Calu3 (cell line): ENCODE measurements around the gene CCNB1. TPM values are rescaled to one million over a fixed set of nuclear protein-coding genes. Genes with fewer than 3 reads are reported as not detected.
"Not testable (repeated sequence)": the region's sequence is repeated elsewhere in the genome, so short reads cannot be mapped to it uniquely, and the experiment has no call there.

ENCODE experiments used
- BruUV-seq: library from RNA; stranded (reverse); fragments of 400-500 nt; replicated peaks from 2 replicates; lab custom pipeline; 2021; lab: Mats Ljungman, UMichigan
- CTCF ChIA-PET: fragments of 300-600 bp; sonication (Branson Sonifier 250); formaldehyde crosslinking; loops from one replicate; lab custom pipeline; 2022; ENCODE audit warnings: antibody characterized with exemption; lab: Charles Lee
- DNase-seq: peaks from one replicate; pipeline ENCODE4 v3.0.0; 2022
- H3K27ac Mint-ChIP-seq: one replicate; pipeline ENCODE4 v1.8.0; 2022; ENCODE audit warnings: mixed read lengths; ENCODE audit not compliant: unreplicated experiment
- H3K27me3 Mint-ChIP-seq: one replicate; pipeline ENCODE4 v1.8.0; 2022; ENCODE audit warnings: mixed read lengths; ENCODE audit not compliant: unreplicated experiment
- H3K36me3 Mint-ChIP-seq: one replicate; pipeline ENCODE4 v1.8.0; 2022; ENCODE audit warnings: mild to moderate bottlenecking, moderate library complexity, mixed read lengths; ENCODE audit not compliant: insufficient read depth, unreplicated experiment
- H3K4me1 Mint-ChIP-seq: one replicate; pipeline ENCODE4 v1.8.0; 2022; ENCODE audit warnings: mild to moderate bottlenecking, low read depth, mixed read lengths; ENCODE audit not compliant: unreplicated experiment
- H3K4me3 Mint-ChIP-seq: one replicate; pipeline ENCODE4 v1.8.0; 2022; ENCODE audit warnings: mild to moderate bottlenecking, low read depth, moderate library complexity, mixed read lengths; ENCODE audit not compliant: unreplicated experiment
- H3K9me3 Mint-ChIP-seq: one replicate; pipeline ENCODE4 v1.8.0; 2022; ENCODE audit warnings: low read depth, mixed read lengths; ENCODE audit not compliant: unreplicated experiment
- CTCF ChIP-seq: fragments of 200-600 bp; IDR thresholded peaks from one replicate; pipeline ENCODE4 v1.8.0; 2022; ENCODE audit warnings: antibody characterized with exemption; ENCODE audit not compliant: unreplicated experiment
- intact Hi-C: fragments of 100-400 bp; cut with micrococcal nuclease; formaldehyde crosslinking; loops from one replicate; pipeline ENCODE4 v1.10.0; 2022; ENCODE audit not compliant: unreplicated experiment
- total RNA-seq: library from RNA; stranded (reverse); gene quantifications from 2 replicates; pipeline ENCODE4 v1.2.3, GENCODE V29; 2022

CCNB1 gene
- total RNA-seq, 1 experiment from 2014 or later = 192 TPM

GRCh38 chr5:69213513-69214215 lies 46.7 kb downstream of the CCNB1 start:
- intact Hi-C loops = no loop called here
- BruUV-seq = no TSS peak
- no peak for DNase-seq
- H3K4me3 Mint-ChIP-seq = no peak overlapping the region
- no peak overlapping the region for H3K27ac Mint-ChIP-seq
- peaks cover 21% of the 10 kb centered on the region for H3K36me3 Mint-ChIP-seq
- CTCF ChIA-PET = no interaction called here
- no peak for TF ChIP-seq CTCF
- H3K4me1 Mint-ChIP-seq = no peaks in the 10 kb centered on the region
- H3K9me3 Mint-ChIP-seq = no peaks in the 10 kb centered on the region
- H3K27me3 Mint-ChIP-seq = no peaks in the 10 kb centered on the region

- H3K36me3 Mint-ChIP-seq = peaks cover 21% of the 10 kb centered on the region
- H3K27me3 Mint-ChIP-seq = no peaks in the 10 kb centered on the region
- CTCF ChIA-PET = interaction anchor here (1.0 kb wide), 1 partner anchor 118 kb away, joined by 3 read pairs; no protein-coding TSS in a partner anchor
- peak overlapping the region; percentile 76 for H3K4me3 Mint-ChIP-seq
- intact Hi-C loops = no loop called here
- H3K27ac Mint-ChIP-seq = peak overlapping the region; percentile 92
- no peaks in the 10 kb centered on the region for H3K9me3 Mint-ChIP-seq
- BruUV-seq = TSS peak; percentile 74
- no peak for DNase-seq
- no peak for TF ChIP-seq CTCF
- H3K4me1 Mint-ChIP-seq = no peaks in the 10 kb centered on the region
Measured at GRCh38 chr5:69217151-69217511, 50.2 kb downstream of the CCNB1 start.

- Mint-ChIP-seq H3K36me3 (peaks cover 21% of the 10 kb centered on the region), H3K4me1 (no peaks in the 10 kb centered on the region), H3K9me3 (no peaks in the 10 kb centered on the region), H3K4me3 (peak overlapping the region; percentile 76), H3K27ac (peak overlapping the region; percentile 92), H3K27me3 (no peaks in the 10 kb centered on the region)
- CTCF ChIA-PET = interaction anchor here (0.6 to 1.0 kb wide), 3 partner anchors 18 to 218 kb away, joined by 3 read pairs; no protein-coding TSS in a partner anchor
- no peak for TF ChIP-seq CTCF
- DNase-seq = peak; percentile 97
- intact Hi-C loops = no loop called here
- no TSS peak for BruUV-seq
Measured at GRCh38 chr5:69217548-69218526, 50.9 kb downstream of the CCNB1 start.

DNA sequence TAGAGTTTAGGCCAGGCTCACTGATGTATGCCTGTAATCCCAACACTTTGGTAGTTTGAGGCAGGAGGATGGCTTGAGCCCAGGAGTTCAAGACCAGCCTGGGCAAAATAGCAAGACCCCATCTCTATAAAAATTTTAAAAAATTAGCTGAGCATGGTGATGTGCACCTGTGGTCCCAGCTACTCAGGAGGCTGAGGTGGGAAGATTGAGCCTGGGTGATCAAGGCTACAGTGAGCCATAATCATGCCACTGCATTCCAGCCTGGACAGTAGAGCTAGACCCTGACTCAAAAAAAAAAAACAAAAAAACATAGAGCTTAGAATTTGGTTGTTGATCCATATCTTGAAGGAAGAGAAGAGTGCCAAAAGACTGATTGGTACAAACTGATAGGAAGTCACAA lies 53.0 kb downstream of the CCNB1 start:
- no peak for TF ChIP-seq CTCF
- CTCF ChIA-PET = no interaction called here
- intact Hi-C loops = no loop called here
- Mint-ChIP-seq H3K27ac (no peak overlapping the region), H3K4me1 (no peaks in the 10 kb centered on the region), H3K9me3 (no peaks in the 10 kb centered on the region), H3K4me3 (no peak overlapping the region), H3K27me3 (no peaks in the 10 kb centered on the region), H3K36me3 (peaks cover 31% of the 10 kb centered on the region)
- DNase-seq = no peak
- no TSS peak for BruUV-seq

DNA sequence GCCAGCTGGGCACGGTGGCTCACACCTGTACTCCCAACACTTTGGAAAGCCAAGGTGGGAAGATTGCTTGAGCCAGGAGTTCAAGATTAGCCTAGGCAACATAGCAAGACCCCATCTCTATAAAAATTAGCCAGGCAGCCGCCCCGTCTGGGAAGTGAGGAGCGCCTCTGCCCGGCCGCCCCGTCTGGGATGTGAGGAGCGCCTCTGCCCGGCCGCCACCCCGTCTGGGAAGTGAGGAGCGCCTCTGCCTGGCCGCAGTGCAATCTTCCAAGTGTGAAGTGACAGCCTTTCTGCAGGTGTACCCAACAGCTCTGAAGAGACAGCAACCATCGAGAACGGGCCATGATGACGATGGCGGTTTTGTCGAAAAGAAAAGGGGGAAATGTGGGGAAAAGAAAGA lies 53.4 kb downstream of the CCNB1 start:
- H3K27ac Mint-ChIP-seq, intact Hi-C loops, H3K4me3 Mint-ChIP-seq, CTCF ChIA-PET, H3K9me3 Mint-ChIP-seq, H3K4me1 Mint-ChIP-seq, BruUV-seq, DNase-seq, H3K27me3 Mint-ChIP-seq: not testable (repeated sequence)
- peaks cover 28% of the 10 kb centered on the region for H3K36me3 Mint-ChIP-seq

GRCh38 chr5:69220833-69221232 lies 53.9 kb downstream of the CCNB1 start:
- H3K9me3 Mint-ChIP-seq, CTCF ChIA-PET, H3K4me1 Mint-ChIP-seq, DNase-seq, H3K27ac Mint-ChIP-seq, intact Hi-C loops, H3K27me3 Mint-ChIP-seq, BruUV-seq, H3K4me3 Mint-ChIP-seq: not testable (repeated sequence)
- peaks cover 27% of the 10 kb centered on the region for H3K36me3 Mint-ChIP-seq
